MM.1S (cell line): ENCODE results near the gene CXCL17.
"Not testable (repeated sequence)": the region's sequence is repeated elsewhere in the genome, so short reads cannot be mapped to it uniquely, and the experiment has no call there.

ENCODE experiments used
- DNase-seq: peaks from one replicate; pipeline ENCODE4 v3.0.0-alpha.2; 2015
- H2AFZ ChIP-seq: fragments of 300-600 bp; sonication (generic); 2 replicates; pipeline ENCODE4 v1.6.0; 2016; ENCODE audit warnings: antibody characterized with exemption, low read length
- H3F3A ChIP-seq: fragments of 300-600 bp; sonication (generic); 2 replicates; pipeline ENCODE4 v1.6.1; 2016; ENCODE audit warnings: mild to moderate bottlenecking, antibody characterized with exemption, low read length, moderate library complexity, mixed read lengths; ENCODE audit not compliant: insufficient read depth
- H3K27ac ChIP-seq: fragments of 300-600 bp; sonication (generic); 2 replicates; pipeline ENCODE4 v1.5.1; 2016; ENCODE audit warnings: mild to moderate bottlenecking, low read length
- H3K27me3 ChIP-seq: fragments of 300-600 bp; sonication (generic); replicated peaks from 2 replicates; pipeline ENCODE4 v1.6.0; 2016; ENCODE audit warnings: low read length; ENCODE audit not compliant: insufficient read depth
- H3K36me3 ChIP-seq: fragments of 300-600 bp; sonication (generic); replicated peaks from 2 replicates; pipeline ENCODE4 v1.6.1; 2016; ENCODE audit warnings: mild to moderate bottlenecking, low read length, mixed read lengths; ENCODE audit not compliant: insufficient read depth
- H3K4me1 ChIP-seq: fragments of 300-600 bp; sonication (generic); 2 replicates; pipeline ENCODE4 v1.6.1; 2016; ENCODE audit warnings: low read length, mixed read lengths
- H3K4me2 ChIP-seq: fragments of 300-600 bp; sonication (generic); 2 replicates; pipeline ENCODE4 v1.6.0; 2016; ENCODE audit warnings: low read depth, low read length
- H3K4me3 ChIP-seq: fragments of 300-600 bp; sonication (generic); 2 replicates; pipeline ENCODE4 v1.5.1; 2016; ENCODE audit warnings: low read length, mixed read lengths
- H3K79me2 ChIP-seq: fragments of 300-600 bp; sonication (generic); 2 replicates; pipeline ENCODE4 v1.6.1; 2016; ENCODE audit warnings: mixed run types, low read length, mixed read lengths
- H3K9ac ChIP-seq: fragments of 300-600 bp; sonication (generic); 2 replicates; pipeline ENCODE4 v1.6.1; 2016; ENCODE audit warnings: low read length, mixed read lengths
- H3K9me2 ChIP-seq: fragments of 300-600 bp; sonication (generic); replicated peaks from 2 replicates; pipeline ENCODE4 v1.6.1; 2016; ENCODE audit warnings: mild to moderate bottlenecking, low read length, mixed read lengths; ENCODE audit not compliant: insufficient read depth
- H3K9me3 ChIP-seq: fragments of 300-600 bp; sonication (generic); replicated peaks from 2 replicates; pipeline ENCODE4 v1.6.1; 2016; ENCODE audit warnings: mild to moderate bottlenecking, low read length, mixed read lengths; ENCODE audit not compliant: insufficient read depth
- H4K20me1 ChIP-seq: fragments of 300-600 bp; sonication (generic); 2 replicates; pipeline ENCODE4 v1.6.1; 2016; ENCODE audit warnings: mild to moderate bottlenecking, low read length, moderate library complexity, mixed read lengths; ENCODE audit not compliant: insufficient read depth
- EZH2 ChIP-seq: fragments of 300-600 bp; sonication (generic); optimal IDR thresholded peaks from 2 replicates; pipeline ENCODE3; 2017; ENCODE audit warnings: low read depth, mild to moderate bottlenecking, antibody characterized with exemption, low read length, mixed read lengths
- EZH2phosphoT487 ChIP-seq: fragments of 300-600 bp; sonication (generic); IDR thresholded peaks from 2 replicates; pipeline ENCODE4 v1.6.1; 2018; ENCODE audit warnings: antibody characterized with exemption, low read length
- TF ChIP-seq, protein P1 (sequence below): fragments of 300-600 bp; sonication (generic); IDR thresholded peaks from 2 replicates; pipeline ENCODE4 v1.5.1; 2016; ENCODE audit warnings: antibody characterized with exemption, low read length, mixed read lengths

The CXCL17 gene

DNA sequence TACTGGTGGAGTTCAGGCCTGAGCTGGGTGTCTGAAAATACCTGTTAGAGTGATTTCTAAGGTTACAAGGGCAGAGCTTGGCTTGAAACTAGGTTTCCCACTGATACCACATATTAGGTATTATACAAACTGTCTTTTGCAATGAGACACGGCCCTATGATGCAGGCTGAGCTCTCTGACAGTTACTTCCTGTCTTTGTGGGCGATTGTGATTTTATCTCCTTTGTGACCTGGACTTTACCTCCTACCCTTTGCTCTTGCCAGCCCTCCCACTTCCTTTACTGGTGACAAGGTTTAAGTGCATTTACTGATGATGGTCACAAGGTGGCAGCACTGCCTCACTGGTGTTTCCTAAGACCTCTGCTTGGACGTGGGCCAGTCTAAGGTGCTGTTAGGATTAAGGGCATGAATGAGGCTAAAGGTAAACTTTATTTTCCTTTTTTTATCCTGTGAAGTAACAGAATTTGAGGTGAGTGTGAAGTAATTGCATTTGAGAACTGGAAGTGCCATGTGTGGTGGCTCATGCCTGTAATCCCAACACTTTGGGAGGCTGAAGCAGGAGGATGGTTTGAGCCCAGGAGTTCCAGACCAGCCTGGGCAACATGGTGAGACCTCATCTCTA is 7.7 kb upstream of the CXCL17 start:
- TF ChIP-seq, protein P1, sequence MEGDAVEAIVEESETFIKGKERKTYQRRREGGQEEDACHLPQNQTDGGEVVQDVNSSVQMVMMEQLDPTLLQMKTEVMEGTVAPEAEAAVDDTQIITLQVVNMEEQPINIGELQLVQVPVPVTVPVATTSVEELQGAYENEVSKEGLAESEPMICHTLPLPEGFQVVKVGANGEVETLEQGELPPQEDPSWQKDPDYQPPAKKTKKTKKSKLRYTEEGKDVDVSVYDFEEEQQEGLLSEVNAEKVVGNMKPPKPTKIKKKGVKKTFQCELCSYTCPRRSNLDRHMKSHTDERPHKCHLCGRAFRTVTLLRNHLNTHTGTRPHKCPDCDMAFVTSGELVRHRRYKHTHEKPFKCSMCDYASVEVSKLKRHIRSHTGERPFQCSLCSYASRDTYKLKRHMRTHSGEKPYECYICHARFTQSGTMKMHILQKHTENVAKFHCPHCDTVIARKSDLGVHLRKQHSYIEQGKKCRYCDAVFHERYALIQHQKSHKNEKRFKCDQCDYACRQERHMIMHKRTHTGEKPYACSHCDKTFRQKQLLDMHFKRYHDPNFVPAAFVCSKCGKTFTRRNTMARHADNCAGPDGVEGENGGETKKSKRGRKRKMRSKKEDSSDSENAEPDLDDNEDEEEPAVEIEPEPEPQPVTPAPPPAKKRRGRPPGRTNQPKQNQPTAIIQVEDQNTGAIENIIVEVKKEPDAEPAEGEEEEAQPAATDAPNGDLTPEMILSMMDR = peak; percentile 88
- no peak for TF ChIP-seq EZH2phosphoT487
- no peak for TF ChIP-seq EZH2
- Histone ChIP-seq H3K36me3 (no peaks in the 10 kb centered on the region), H3K9me2 (no peaks in the 10 kb centered on the region), H3K4me2 (no peak overlapping the region), H4K20me1 (no peaks in the 10 kb centered on the region), H3K9me3 (no peaks in the 10 kb centered on the region), H3K4me1 (no peaks in the 10 kb centered on the region), H3K9ac (no peak overlapping the region), H3K27me3 (no peaks in the 10 kb centered on the region), H2AFZ (no peak overlapping the region), H3K79me2 (no peaks in the 10 kb centered on the region), H3K4me3 (no peak overlapping the region), H3K27ac (no peak overlapping the region), H3F3A (no peaks in the 10 kb centered on the region)
- DNase-seq = peak; percentile 81

DNA sequence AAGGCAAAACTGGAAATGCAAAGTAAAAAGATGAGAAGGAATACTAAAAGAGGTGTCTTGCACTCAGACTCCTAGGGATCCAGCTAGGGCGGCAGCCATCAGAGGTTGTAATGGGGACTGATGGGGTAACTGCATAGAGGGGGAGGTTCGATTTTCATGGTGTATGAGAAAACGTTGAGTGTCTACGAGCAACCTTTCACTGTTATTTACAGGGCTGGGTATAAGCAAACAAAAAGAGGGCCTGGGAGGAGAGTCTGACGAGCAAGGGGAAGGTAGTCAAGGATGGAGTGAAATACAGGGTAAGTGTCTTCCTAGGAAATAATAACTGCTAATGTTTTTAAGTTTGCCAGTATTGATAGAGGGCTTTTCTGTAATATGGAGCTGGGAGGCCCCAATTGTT is 5.6 kb upstream of the CXCL17 start:
- not testable (repeated sequence) for DNase-seq, H3K9me2 ChIP-seq, H3K36me3 ChIP-seq, H3K79me2 ChIP-seq, H2AFZ ChIP-seq, H3K4me2 ChIP-seq, H3F3A ChIP-seq, H3K9ac ChIP-seq, H3K27me3 ChIP-seq, H3K4me3 ChIP-seq, H4K20me1 ChIP-seq, H3K9me3 ChIP-seq, H3K27ac ChIP-seq, H3K4me1 ChIP-seq

DNA sequence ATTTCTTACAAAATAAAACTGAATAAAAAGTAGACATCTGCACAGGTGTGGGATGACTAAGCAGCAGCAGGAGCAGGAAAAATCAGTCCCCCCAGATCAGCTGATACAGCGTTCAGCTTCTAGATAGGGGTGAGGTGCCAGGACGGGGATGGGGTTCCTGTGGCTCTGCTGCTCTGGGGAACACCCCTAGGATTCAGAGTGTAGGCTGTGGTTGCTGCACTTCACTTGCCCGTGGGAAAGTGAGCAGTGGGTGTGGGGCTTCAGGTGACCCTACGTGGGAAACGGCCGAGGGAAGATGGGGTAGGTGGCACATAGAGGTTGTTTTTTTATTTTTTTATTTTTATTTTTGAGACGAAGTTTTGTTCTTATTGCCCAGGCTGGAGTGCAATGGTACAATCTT is 3.2 kb upstream of the CXCL17 start:
- no peaks in the 10 kb centered on the region for H3F3A ChIP-seq
- no peaks in the 10 kb centered on the region for H3K79me2 ChIP-seq
- H2AFZ ChIP-seq = no peak overlapping the region
- no peak overlapping the region for H3K27ac ChIP-seq
- no peak for DNase-seq
- no peak overlapping the region for H3K4me2 ChIP-seq
- H3K9ac ChIP-seq = no peak overlapping the region
- no peaks in the 10 kb centered on the region for H4K20me1 ChIP-seq
- H3K4me1 ChIP-seq = no peaks in the 10 kb centered on the region
- TF ChIP-seq, protein P1 = no peak
- no peak for TF ChIP-seq EZH2phosphoT487
- TF ChIP-seq EZH2 = no peak
- no peak overlapping the region for H3K4me3 ChIP-seq
- H3K27me3 ChIP-seq = no peaks in the 10 kb centered on the region
- no peaks in the 10 kb centered on the region for H3K9me3 ChIP-seq
- H3K36me3 ChIP-seq = no peaks in the 10 kb centered on the region
- no peaks in the 10 kb centered on the region for H3K9me2 ChIP-seq

DNA sequence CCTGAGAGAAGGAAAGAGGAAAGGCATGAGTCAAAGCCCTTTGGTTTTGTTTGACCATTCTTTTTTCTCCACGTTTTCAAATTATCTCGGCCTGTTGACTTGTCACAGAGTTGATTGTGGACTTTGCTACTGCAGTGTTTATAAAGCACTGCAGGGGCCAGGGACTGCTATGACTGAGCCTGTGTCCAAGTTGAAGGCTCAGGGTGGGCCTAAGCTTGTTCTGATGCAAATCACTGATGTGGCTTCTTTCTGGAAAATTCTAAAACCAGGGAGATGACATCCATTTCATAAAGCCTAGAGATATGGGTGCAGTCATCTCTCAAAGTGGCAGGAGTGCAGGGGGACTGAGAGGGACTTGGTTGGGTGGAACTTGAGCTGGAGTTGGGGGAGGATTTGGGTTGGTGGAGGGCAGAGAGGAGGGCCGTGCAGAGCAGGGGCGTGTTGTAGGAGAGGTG is 1.2 kb upstream of the CXCL17 start:
- 0 out of 2 replicates have a peak, but pooled peaks cover 3% of the 10 kb centered on the region for H3K4me1 ChIP-seq
- H2AFZ ChIP-seq = no peak overlapping the region
- H3K9ac ChIP-seq = no peak overlapping the region
- no peaks in the 10 kb centered on the region for H3K9me2 ChIP-seq
- H3K79me2 ChIP-seq = no peaks in the 10 kb centered on the region
- no peak overlapping the region for H3K4me3 ChIP-seq
- DNase-seq = no peak
- no peaks in the 10 kb centered on the region for H3K27me3 ChIP-seq
- no peak overlapping the region for H3K4me2 ChIP-seq
- H4K20me1 ChIP-seq = no peaks in the 10 kb centered on the region
- H3K27ac ChIP-seq = no peak overlapping the region
- no peaks in the 10 kb centered on the region for H3F3A ChIP-seq
- H3K9me3 ChIP-seq = no peaks in the 10 kb centered on the region
- TF ChIP-seq EZH2phosphoT487 (no peak), EZH2 (no peak)
- TF ChIP-seq, protein P1 = no peak
- H3K36me3 ChIP-seq = no peaks in the 10 kb centered on the region
